Measurements from ENCODE around the gene WNT7B.

GRCh38 chr22:46025225-46025972, 48.4 kb upstream of the WNT7B start:
- no peak for TF ChIP-seq CTCF (IDR thresholded peaks at IDR 0.05)
- TF ChIP-seq POLR2A (IDR thresholded peaks at IDR 0.05), result no peak
- no peak for TF ChIP-seq POLR2AphosphoS5 (IDR thresholded peaks at IDR 0.05)

Data from transverse colon (tissue), 4 donors.